GM12878 (cell line): Measurements from ENCODE around the gene SCTR.

ENCODE experiments used
- BACH1 ChIP-seq: fragments of 450-650 bp; IDR thresholded peaks from 2 replicates; pipeline ENCODE4 v1.6.1; 2017; ENCODE audit warnings: mild to moderate bottlenecking, borderline replicate concordance
- EP300 ChIP-seq, 2 experiments: fragments of 150-350 bp in 1 of 2; IDR thresholded peaks; 2 replicates each; pipeline ENCODE4 v1.6.1; 2011 to 2012; ENCODE audit warnings: low read depth in 2 of 2, low read length in 2 of 2, borderline replicate concordance in 1 of 2, improper control_type of control experiment in 1 of 2, inconsistent platforms in 1 of 2; ENCODE audit not compliant: control insufficient read depth in 1 of 2
- MYC ChIP-seq: IDR thresholded peaks from 2 replicates; pipeline ENCODE4 v1.6.1; 2011; ENCODE audit warnings: mild to moderate bottlenecking, low read length, moderate library complexity, inconsistent platforms; ENCODE audit not compliant: insufficient read depth, insufficient replicate concordance, insufficient read length, severe bottlenecking
- PML ChIP-seq: IDR thresholded peaks from 2 replicates; pipeline ENCODE4 v1.6.1; 2012; ENCODE audit warnings: low read length, inconsistent platforms
- POLR2A ChIP-seq: IDR thresholded peaks from 2 replicates; pipeline ENCODE4 v1.6.1; 2011; ENCODE audit warnings: low read depth, mild to moderate bottlenecking, low read length
- RBBP5 ChIP-seq: fragments of 200-600 bp; sonication (generic); conservative IDR thresholded peaks from 2 replicates; pipeline ENCODE4 v1.6.1; 2016
- SUZ12 ChIP-seq: fragments of 200-600 bp; sonication (generic); IDR thresholded peaks from one replicate; pipeline ENCODE4 v1.6.1; 2018; ENCODE audit warnings: antibody characterized with exemption, mild to moderate bottlenecking; ENCODE audit not compliant: unreplicated experiment
- YY1 ChIP-seq: IDR thresholded peaks from 2 replicates; pipeline ENCODE4 v1.6.1; 2011; ENCODE audit warnings: low read depth, mild to moderate bottlenecking, low read length
- TF ChIP-seq, protein P1 (sequence below): IDR thresholded peaks from 2 replicates; pipeline ENCODE4 v1.6.1; 2011; ENCODE audit warnings: low read depth, low read length, improper control_type of control experiment, borderline replicate concordance
- TF ChIP-seq, protein P2 (sequence below), 3 experiments: IDR thresholded peaks in 2 of 3; conservative IDR thresholded peaks in 1 of 3; 2 replicates each; pipeline ENCODE4 v1.5.1; 2011; ENCODE audit warnings: low read depth in 3 of 3, low read length in 3 of 3, mild to moderate bottlenecking in 3 of 3, control low read depth in 2 of 3, moderate library complexity in 2 of 3, inconsistent platforms in 1 of 3, mixed read lengths in 1 of 3; ENCODE audit not compliant: control insufficient read depth in 2 of 3, insufficient read depth in 1 of 3; ENCODE audit errors: extremely low read depth in 1 of 3
- TF ChIP-seq, protein P3 (sequence below): fragments of 450-650 bp; IDR thresholded peaks from 2 replicates; pipeline ENCODE4 v1.6.1; 2017; ENCODE audit warnings: mild to moderate bottlenecking

DNA sequence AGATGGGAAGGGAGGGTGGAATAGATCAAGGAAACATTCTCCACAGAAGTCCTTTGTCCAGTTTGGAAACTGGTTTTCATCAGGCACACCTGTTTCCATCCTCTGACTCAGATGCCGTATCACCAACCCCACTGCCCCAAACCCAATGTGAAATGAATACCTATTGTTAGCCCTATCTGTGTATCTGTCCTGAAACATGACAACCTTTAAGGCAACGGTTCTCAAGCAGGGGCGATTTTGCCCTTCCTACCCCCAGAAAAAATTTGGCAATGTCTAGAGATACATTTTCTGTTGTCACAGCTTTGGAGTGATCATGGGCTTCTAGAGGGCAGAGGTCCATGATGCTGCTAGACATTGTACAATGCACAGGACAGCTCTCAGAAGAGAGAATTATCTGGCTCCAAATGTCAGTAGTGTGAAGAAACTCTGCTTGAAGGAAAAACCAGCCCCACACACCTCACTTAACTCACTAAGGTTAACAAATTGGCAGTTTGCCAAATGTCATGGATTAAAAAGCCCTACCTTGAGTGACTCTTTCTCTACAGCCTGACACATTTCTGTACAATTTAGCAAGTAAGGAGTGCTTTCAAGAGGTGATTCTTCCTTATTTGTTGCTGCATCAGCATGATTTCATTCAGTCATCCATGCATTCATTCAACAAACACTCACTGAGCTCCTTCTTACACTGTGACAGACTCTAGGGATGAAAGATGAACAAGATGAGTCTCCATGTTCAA, 3.4 kb downstream of the SCTR start:
- no peak for TF ChIP-seq RBBP5
- no peak for TF ChIP-seq YY1
- TF ChIP-seq PML: no peak
- TF ChIP-seq SUZ12: no peak
- no peak for TF ChIP-seq BACH1
- TF ChIP-seq MYC: no peak
- TF ChIP-seq, protein P1, sequence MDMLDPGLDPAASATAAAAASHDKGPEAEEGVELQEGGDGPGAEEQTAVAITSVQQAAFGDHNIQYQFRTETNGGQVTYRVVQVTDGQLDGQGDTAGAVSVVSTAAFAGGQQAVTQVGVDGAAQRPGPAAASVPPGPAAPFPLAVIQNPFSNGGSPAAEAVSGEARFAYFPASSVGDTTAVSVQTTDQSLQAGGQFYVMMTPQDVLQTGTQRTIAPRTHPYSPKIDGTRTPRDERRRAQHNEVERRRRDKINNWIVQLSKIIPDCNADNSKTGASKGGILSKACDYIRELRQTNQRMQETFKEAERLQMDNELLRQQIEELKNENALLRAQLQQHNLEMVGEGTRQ: no peak
- TF ChIP-seq, protein P2, sequence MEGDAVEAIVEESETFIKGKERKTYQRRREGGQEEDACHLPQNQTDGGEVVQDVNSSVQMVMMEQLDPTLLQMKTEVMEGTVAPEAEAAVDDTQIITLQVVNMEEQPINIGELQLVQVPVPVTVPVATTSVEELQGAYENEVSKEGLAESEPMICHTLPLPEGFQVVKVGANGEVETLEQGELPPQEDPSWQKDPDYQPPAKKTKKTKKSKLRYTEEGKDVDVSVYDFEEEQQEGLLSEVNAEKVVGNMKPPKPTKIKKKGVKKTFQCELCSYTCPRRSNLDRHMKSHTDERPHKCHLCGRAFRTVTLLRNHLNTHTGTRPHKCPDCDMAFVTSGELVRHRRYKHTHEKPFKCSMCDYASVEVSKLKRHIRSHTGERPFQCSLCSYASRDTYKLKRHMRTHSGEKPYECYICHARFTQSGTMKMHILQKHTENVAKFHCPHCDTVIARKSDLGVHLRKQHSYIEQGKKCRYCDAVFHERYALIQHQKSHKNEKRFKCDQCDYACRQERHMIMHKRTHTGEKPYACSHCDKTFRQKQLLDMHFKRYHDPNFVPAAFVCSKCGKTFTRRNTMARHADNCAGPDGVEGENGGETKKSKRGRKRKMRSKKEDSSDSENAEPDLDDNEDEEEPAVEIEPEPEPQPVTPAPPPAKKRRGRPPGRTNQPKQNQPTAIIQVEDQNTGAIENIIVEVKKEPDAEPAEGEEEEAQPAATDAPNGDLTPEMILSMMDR (IDR thresholded peaks at IDR 0.05 in 2 of 3, conservative IDR thresholded peaks at IDR 0.05 in 1 of 3; ENCODE audit: control insufficient read depth in 2 of 3, extremely low read depth in 1 of 3, insufficient read depth in 1 of 3, low read depth in 3 of 3, low read length in 3 of 3): no peak
- TF ChIP-seq EP300 (IDR thresholded peaks at IDR 0.05; ENCODE audit: borderline replicate concordance in 1 of 2, control insufficient read depth in 1 of 2, low read depth in 2 of 2, low read length in 2 of 2): no peak
- no peak for TF ChIP-seq POLR2A
- TF ChIP-seq, protein P3, sequence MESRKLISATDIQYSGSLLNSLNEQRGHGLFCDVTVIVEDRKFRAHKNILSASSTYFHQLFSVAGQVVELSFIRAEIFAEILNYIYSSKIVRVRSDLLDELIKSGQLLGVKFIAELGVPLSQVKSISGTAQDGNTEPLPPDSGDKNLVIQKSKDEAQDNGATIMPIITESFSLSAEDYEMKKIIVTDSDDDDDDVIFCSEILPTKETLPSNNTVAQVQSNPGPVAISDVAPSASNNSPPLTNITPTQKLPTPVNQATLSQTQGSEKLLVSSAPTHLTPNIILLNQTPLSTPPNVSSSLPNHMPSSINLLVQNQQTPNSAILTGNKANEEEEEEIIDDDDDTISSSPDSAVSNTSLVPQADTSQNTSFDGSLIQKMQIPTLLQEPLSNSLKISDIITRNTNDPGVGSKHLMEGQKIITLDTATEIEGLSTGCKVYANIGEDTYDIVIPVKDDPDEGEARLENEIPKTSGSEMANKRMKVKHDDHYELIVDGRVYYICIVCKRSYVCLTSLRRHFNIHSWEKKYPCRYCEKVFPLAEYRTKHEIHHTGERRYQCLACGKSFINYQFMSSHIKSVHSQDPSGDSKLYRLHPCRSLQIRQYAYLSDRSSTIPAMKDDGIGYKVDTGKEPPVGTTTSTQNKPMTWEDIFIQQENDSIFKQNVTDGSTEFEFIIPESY: no peak
